GM12878 (cell line): ENCODE data around the gene PHF2. TPM values are rescaled to one million over a fixed set of nuclear protein-coding genes. Genes with fewer than 3 reads are reported as not detected.

Experiments
- ATAC-seq: fragments of 200-7000 bp; cut with Tn5 transposase; 3 replicates; pipeline ENCODE4 v1.9.1; 2020; ENCODE audit warnings: mild to moderate bottlenecking, moderate library complexity
- BruUV-seq: library from RNA; stranded (reverse); fragments of 400-500 nt; replicated peaks from 2 replicates; lab custom pipeline; 2021; lab: Mats Ljungman, UMichigan
- CTCF ChIA-PET: fragments of 300-600 bp; sonication (Branson Sonifier 250); formaldehyde crosslinking; extraction: SDS; loops from one replicate; lab custom pipeline; 2021; ENCODE audit warnings: inconsistent platforms; lab: Yijun Ruan, JAX
- POLR2A ChIA-PET: fragments of 350-600 bp; formaldehyde crosslinking; extraction: SDS; loops from one replicate; lab custom pipeline; 2021; ENCODE audit warnings: inconsistent platforms; lab: Charles Lee
- RAD21 ChIA-PET: fragments of 300-600 bp; sonication (Branson Sonifier 250); formaldehyde crosslinking; loops from one replicate; lab custom pipeline; 2023; ENCODE audit warnings: antibody characterized with exemption; ENCODE audit not compliant: unreplicated experiment; lab: Charles Lee
- SMC1A ChIA-PET: fragments of 300-600 bp; sonication (Branson Sonifier 250); formaldehyde crosslinking; loops from one replicate; lab custom pipeline; 2023; ENCODE audit not compliant: unreplicated experiment, uncharacterized antibody; lab: Charles Lee
- DNase-seq: peaks from one replicate; pipeline ENCODE4 v3.0.0-alpha.2; 2011; ENCODE audit warnings: low read depth, low spot score
- FAIRE-seq: peaks from 3 replicates; lab custom pipeline; 2011; peaks lifted over from hg19 to GRCh38; lab: Jason Lieb, UNC
- H2AFZ ChIP-seq: 2 replicates; pipeline ENCODE4 v1.6.0; 2011; ENCODE audit warnings: low read depth, low read length, control low read depth; ENCODE audit not compliant: control insufficient read depth
- H3K27ac ChIP-seq: 2 replicates; pipeline ENCODE4 v1.5.1; 2011; ENCODE audit warnings: control low read depth; ENCODE audit not compliant: control insufficient read depth, insufficient read depth
- H3K27me3 ChIP-seq, 2 experiments: replicated peaks in 1 of 2; 2 replicates each; pipeline versions ENCODE4 v1.6.0 to v1.6.1; 2011; ENCODE audit warnings: low read length in 1 of 2; ENCODE audit not compliant: control insufficient read depth in 2 of 2, insufficient read depth in 2 of 2
- H3K36me3 ChIP-seq, 2 experiments: 2 replicates each; pipeline ENCODE4 v1.5.1; 2011; ENCODE audit warnings: low read length in 1 of 2; ENCODE audit not compliant: control insufficient read depth in 2 of 2, insufficient read depth in 2 of 2
- H3K4me1 ChIP-seq: 2 replicates; pipeline ENCODE4 v1.6.1; 2011; ENCODE audit warnings: mild to moderate bottlenecking, low read length, moderate library complexity, mixed read lengths; ENCODE audit not compliant: control insufficient read depth, insufficient read depth
- H3K4me2 ChIP-seq: 2 replicates; pipeline ENCODE4 v1.6.0; 2011; ENCODE audit warnings: control low read depth; ENCODE audit not compliant: control insufficient read depth, insufficient read depth
- H3K4me3 ChIP-seq: fragments of 200-600 bp; sonication (generic); 2 replicates; pipeline ENCODE4 v1.5.1; 2016
- H3K79me2 ChIP-seq: 2 replicates; pipeline ENCODE4 v1.6.0; 2011; ENCODE audit warnings: low read length; ENCODE audit not compliant: control insufficient read depth, insufficient read depth
- H3K9ac ChIP-seq: 2 replicates; pipeline ENCODE4 v1.8.0; 2011; ENCODE audit warnings: low read length, control low read depth, mixed read lengths; ENCODE audit not compliant: control insufficient read depth, insufficient read depth
- H3K9me3 ChIP-seq: replicated peaks from 3 replicates; pipeline ENCODE4 v1.5.1; 2011; ENCODE audit warnings: mild to moderate bottlenecking, low read length; ENCODE audit not compliant: control insufficient read depth, insufficient read depth
- H4K20me1 ChIP-seq: 2 replicates; pipeline ENCODE4 v1.6.0; 2011; ENCODE audit not compliant: control insufficient read depth, insufficient read depth
- BACH1 ChIP-seq: fragments of 450-650 bp; IDR thresholded peaks from 2 replicates; pipeline ENCODE4 v1.6.1; 2017; ENCODE audit warnings: mild to moderate bottlenecking, borderline replicate concordance
- EGR1 ChIP-seq, 2 experiments: IDR thresholded peaks; 1 replicate in 1 of 2; 2 replicates in 1 of 2; pipeline ENCODE4 v1.6.1; 2011 to 2012; ENCODE audit warnings: low read depth in 2 of 2, low read length in 2 of 2, borderline replicate concordance in 1 of 2, mild to moderate bottlenecking in 1 of 2, moderate library complexity in 1 of 2
- ESRRA ChIP-seq: IDR thresholded peaks from 2 replicates; pipeline ENCODE4 v1.6.1; 2012; ENCODE audit warnings: mild to moderate bottlenecking, low read length, improper control_type of control experiment
- KLF5 ChIP-seq: fragments of 450-650 bp; IDR thresholded peaks from 2 replicates; pipeline ENCODE4 v1.6.1; 2014; ENCODE audit warnings: mild to moderate bottlenecking; ENCODE audit not compliant: partially characterized antibody
- MTA2 ChIP-seq: fragments of 450-650 bp; IDR thresholded peaks from 2 replicates; pipeline ENCODE4 v1.6.1; 2016; ENCODE audit warnings: low read depth, mild to moderate bottlenecking, moderate library complexity
- PAX8 ChIP-seq: fragments of 450-650 bp; IDR thresholded peaks from 2 replicates; pipeline ENCODE4 v1.6.1; 2017; ENCODE audit warnings: mild to moderate bottlenecking, moderate library complexity
- POLR2A ChIP-seq: IDR thresholded peaks from 2 replicates; pipeline ENCODE4 v1.6.1; 2011; ENCODE audit warnings: low read depth, mild to moderate bottlenecking, low read length
- POLR2AphosphoS5 ChIP-seq: IDR thresholded peaks from 2 replicates; pipeline ENCODE4 v1.6.1; 2011; ENCODE audit warnings: mild to moderate bottlenecking, low read length, inconsistent platforms
- RBBP5 ChIP-seq: fragments of 200-600 bp; sonication (generic); conservative IDR thresholded peaks from 2 replicates; pipeline ENCODE4 v1.6.1; 2016
- SMARCA5 ChIP-seq: fragments of 450-650 bp; IDR thresholded peaks from 2 replicates; pipeline ENCODE4 v1.6.1; 2017; ENCODE audit warnings: mild to moderate bottlenecking
- SRF ChIP-seq, 2 experiments: IDR thresholded peaks; 2 replicates each; pipeline ENCODE4 v1.6.1; 2011; ENCODE audit warnings: low read depth in 2 of 2, low read length in 2 of 2, mild to moderate bottlenecking in 1 of 2, moderate library complexity in 1 of 2
- SUPT20H ChIP-seq: IDR thresholded peaks from 2 replicates; pipeline ENCODE4 v1.6.1; 2011; ENCODE audit warnings: low read depth, mild to moderate bottlenecking, low read length, moderate library complexity, borderline replicate concordance; ENCODE audit not compliant: control insufficient read depth
- ZBED1 ChIP-seq: IDR thresholded peaks from 2 replicates; pipeline ENCODE4 v1.6.1; 2016; ENCODE audit warnings: borderline replicate concordance
- ZNF622 ChIP-seq: fragments of 450-650 bp; IDR thresholded peaks from 2 replicates; pipeline ENCODE4 v1.6.1; 2017; ENCODE audit warnings: mild to moderate bottlenecking, inconsistent platforms
- WGBS: methylation state at CpG from one replicate; pipeline ENCODE4 v1.1.6; 2016; ENCODE audit warnings: low lambda C conversion rate; ENCODE audit not compliant: insufficient replicate concordance, insufficient coverage; ENCODE audit errors: missing lambda C conversion rate; 5-methylcytosine and 5-hydroxymethylcytosine counted together
- in situ Hi-C: fragments of 300-500 bp; cut with MboI; formaldehyde crosslinking; loops from 9 replicates; pipeline ENCODE4 v1.14.3; 2018; ENCODE audit warnings: mixed read lengths
- intact Hi-C: fragments of 100-400 bp; cut with micrococcal nuclease; formaldehyde crosslinking; loops from one replicate; pipeline ENCODE4 v1.14.2; 2022; ENCODE audit not compliant: unreplicated experiment
- polyA plus RNA-seq, 11 experiments: library from polyadenylated mRNA; depleted of rRNA in 4 of 11; unstranded in 6 of 11; stranded (reverse) in 5 of 11; fragments of >200 nt; fragmentation: Nextera tagmentation in 4 of 11; fragmentation: Illumina TruSeq in 1 of 11; extraction: Ambion mirVana in 4 of 11; extraction: Trizol in 1 of 11; gene quantifications; 1 replicate in 1 of 11; 2 replicates in 10 of 11; pipeline versions ENCODE4 v1.2.1 to v1.2.3, GENCODE V29; 2011 to 2016; ENCODE audit warnings: inconsistent platforms in 2 of 11, missing spikeins in 2 of 11, low read depth in 1 of 11
- total RNA-seq, 4 experiments: library from RNA; depleted of rRNA in 3 of 4; stranded (reverse); fragments of >200 nt in 3 of 4; fragmentation: Illumina TruSeq in 1 of 4; extraction: Trizol in 1 of 4; gene quantifications; 2 replicates each; pipeline versions ENCODE4 v1.2.1 to v1.2.3, GENCODE V29; 2013 to 2021
- TF ChIP-seq, protein P1 (sequence below): fragments of 450-650 bp; IDR thresholded peaks from 2 replicates; pipeline ENCODE4 v1.6.1; 2014; ENCODE audit warnings: mild to moderate bottlenecking
- TF ChIP-seq, protein P2 (sequence below): fragments of 450-650 bp; IDR thresholded peaks from 2 replicates; pipeline ENCODE4 v1.6.1; 2017; ENCODE audit warnings: low read depth, mild to moderate bottlenecking, moderate library complexity
- TF ChIP-seq, protein P3 (sequence below): fragments of 450-650 bp; conservative IDR thresholded peaks from 2 replicates; pipeline ENCODE4 v1.6.1; 2017; ENCODE audit warnings: mild to moderate bottlenecking, moderate library complexity
- TF ChIP-seq, protein P4 (sequence below): IDR thresholded peaks from 2 replicates; pipeline ENCODE4 v1.6.1; 2011; ENCODE audit warnings: borderline replicate concordance, low read depth, mild to moderate bottlenecking, moderate library complexity, low read length; ENCODE audit not compliant: insufficient read depth, poor library complexity, severe bottlenecking

The PHF2 gene
- total and polyA plus RNA-seq, 10 of the 15 experiments (the other 5 are each of a cell fraction or from before 2014, with no cell fraction given), result 0.34 to 13.3 (median 5.5) TPM

DNA sequence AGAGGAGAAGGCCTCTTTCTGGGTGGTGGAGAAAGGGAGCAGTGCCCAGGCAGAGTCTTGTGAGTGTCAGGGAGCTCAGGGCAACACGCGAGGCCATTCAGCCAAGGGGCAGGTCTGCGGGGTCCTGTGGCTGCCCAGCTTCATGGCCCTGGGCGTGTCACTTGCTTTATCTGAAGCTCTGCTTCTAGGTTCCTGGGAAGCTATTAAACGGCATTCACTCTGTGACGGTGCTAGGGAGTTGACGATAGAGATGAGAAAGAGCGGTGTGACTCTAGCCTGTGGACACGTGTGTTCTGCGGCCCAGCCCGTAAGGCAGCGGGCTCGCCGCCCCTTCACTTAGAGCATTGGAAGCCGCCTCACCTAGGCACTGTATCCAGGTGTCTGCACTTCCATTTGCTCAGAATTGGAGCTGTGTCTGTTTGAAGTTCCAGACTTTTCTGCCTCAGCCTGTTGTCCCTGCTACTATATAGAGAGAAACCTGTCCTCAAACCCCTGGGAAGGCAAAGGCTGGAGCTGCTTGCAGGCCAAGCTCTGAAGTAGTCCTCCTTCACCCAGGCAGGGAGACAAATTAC is 88.3 kb downstream of the PHF2 start:
- Histone ChIP-seq H3K9ac (no peak overlapping the region), H3K4me1 (no peaks in the 10 kb centered on the region), H3K36me3 (peaks cover 0 to 2% of the 10 kb centered on the region in 2 experiments; a peak in 1 of 4 replicates), H3K4me3 (no peak overlapping the region), H3K79me2 (no peaks in the 10 kb centered on the region), H4K20me1 (no peaks in the 10 kb centered on the region), H3K9me3 (no peaks in the 10 kb centered on the region), H3K4me2 (no peak overlapping the region), H2AFZ (no peak overlapping the region), H3K27me3 (no peaks in the 10 kb centered on the region), H3K27ac (no peak overlapping the region)
- BruUV-seq, result no TSS peak
- TF ChIP-seq PAX8 (no peak), BACH1 (no peak), ESRRA (no peak), ZBED1 (no peak), MTA2 (no peak), EGR1 (IDR thresholded peaks at IDR 0.05; ENCODE audit: borderline replicate concordance in 1 of 2, low read depth in 2 of 2, low read length in 2 of 2) (no peak), SMARCA5 (no peak), SUPT20H (no peak), ZNF622 (no peak), POLR2AphosphoS5 (no peak), POLR2A (no peak), RBBP5 (no peak), KLF5 (no peak), SRF (IDR thresholded peaks at IDR 0.05; ENCODE audit: low read depth in 2 of 2, low read length in 2 of 2) (no peak)
- TF ChIP-seq, protein P1, sequence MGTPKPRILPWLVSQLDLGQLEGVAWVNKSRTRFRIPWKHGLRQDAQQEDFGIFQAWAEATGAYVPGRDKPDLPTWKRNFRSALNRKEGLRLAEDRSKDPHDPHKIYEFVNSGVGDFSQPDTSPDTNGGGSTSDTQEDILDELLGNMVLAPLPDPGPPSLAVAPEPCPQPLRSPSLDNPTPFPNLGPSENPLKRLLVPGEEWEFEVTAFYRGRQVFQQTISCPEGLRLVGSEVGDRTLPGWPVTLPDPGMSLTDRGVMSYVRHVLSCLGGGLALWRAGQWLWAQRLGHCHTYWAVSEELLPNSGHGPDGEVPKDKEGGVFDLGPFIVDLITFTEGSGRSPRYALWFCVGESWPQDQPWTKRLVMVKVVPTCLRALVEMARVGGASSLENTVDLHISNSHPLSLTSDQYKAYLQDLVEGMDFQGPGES, result no peak
- TF ChIP-seq, protein P2, sequence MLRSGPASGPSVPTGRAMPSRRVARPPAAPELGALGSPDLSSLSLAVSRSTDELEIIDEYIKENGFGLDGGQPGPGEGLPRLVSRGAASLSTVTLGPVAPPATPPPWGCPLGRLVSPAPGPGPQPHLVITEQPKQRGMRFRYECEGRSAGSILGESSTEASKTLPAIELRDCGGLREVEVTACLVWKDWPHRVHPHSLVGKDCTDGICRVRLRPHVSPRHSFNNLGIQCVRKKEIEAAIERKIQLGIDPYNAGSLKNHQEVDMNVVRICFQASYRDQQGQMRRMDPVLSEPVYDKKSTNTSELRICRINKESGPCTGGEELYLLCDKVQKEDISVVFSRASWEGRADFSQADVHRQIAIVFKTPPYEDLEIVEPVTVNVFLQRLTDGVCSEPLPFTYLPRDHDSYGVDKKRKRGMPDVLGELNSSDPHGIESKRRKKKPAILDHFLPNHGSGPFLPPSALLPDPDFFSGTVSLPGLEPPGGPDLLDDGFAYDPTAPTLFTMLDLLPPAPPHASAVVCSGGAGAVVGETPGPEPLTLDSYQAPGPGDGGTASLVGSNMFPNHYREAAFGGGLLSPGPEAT, result no peak
- TF ChIP-seq, protein P3, sequence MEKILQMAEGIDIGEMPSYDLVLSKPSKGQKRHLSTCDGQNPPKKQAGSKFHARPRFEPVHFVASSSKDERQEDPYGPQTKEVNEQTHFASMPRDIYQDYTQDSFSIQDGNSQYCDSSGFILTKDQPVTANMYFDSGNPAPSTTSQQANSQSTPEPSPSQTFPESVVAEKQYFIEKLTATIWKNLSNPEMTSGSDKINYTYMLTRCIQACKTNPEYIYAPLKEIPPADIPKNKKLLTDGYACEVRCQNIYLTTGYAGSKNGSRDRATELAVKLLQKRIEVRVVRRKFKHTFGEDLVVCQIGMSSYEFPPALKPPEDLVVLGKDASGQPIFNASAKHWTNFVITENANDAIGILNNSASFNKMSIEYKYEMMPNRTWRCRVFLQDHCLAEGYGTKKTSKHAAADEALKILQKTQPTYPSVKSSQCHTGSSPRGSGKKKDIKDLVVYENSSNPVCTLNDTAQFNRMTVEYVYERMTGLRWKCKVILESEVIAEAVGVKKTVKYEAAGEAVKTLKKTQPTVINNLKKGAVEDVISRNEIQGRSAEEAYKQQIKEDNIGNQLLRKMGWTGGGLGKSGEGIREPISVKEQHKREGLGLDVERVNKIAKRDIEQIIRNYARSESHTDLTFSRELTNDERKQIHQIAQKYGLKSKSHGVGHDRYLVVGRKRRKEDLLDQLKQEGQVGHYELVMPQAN, result no peak
- TF ChIP-seq, protein P4, sequence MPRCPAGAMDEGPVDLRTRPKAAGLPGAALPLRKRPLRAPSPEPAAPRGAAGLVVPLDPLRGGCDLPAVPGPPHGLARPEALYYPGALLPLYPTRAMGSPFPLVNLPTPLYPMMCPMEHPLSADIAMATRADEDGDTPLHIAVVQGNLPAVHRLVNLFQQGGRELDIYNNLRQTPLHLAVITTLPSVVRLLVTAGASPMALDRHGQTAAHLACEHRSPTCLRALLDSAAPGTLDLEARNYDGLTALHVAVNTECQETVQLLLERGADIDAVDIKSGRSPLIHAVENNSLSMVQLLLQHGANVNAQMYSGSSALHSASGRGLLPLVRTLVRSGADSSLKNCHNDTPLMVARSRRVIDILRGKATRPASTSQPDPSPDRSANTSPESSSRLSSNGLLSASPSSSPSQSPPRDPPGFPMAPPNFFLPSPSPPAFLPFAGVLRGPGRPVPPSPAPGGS, result no peak
- intact Hi-C loops, result no loop called here
- ATAC-seq (no peak), DNase-seq (no peak), FAIRE-seq (no peak)
- CTCF ChIA-PET, result no interaction called here
- SMC1A ChIA-PET, result no interaction called here
- RAD21 ChIA-PET, result no interaction called here
- WGBS, result 92% methylated on average over 15 of the region's 15 CpGs
- in situ Hi-C loops, result no loop called here
- POLR2A ChIA-PET, result no interaction called here
